ENCODE data around the gene PDE9A. TPM values are rescaled to one million over a fixed set of nuclear protein-coding genes. Genes with fewer than 3 reads are reported as not detected.

Gene PDE9A
- total RNA-seq, 2 donors from 2014 or later = 4.0 to 5.6 TPM

- intact Hi-C loops (cut with DNase I) = no loop called here
- DNase-seq (ENCODE audit: low spot score) = no peak
Measured at GRCh38 chr21:42744520-42745445, 91.4 kb downstream of the PDE9A start.

- intact Hi-C loops (cut with DNase I) = no loop called here
Measured at GRCh38 chr21:42745511-42746239, 92.3 kb downstream of the PDE9A start.

DNA sequence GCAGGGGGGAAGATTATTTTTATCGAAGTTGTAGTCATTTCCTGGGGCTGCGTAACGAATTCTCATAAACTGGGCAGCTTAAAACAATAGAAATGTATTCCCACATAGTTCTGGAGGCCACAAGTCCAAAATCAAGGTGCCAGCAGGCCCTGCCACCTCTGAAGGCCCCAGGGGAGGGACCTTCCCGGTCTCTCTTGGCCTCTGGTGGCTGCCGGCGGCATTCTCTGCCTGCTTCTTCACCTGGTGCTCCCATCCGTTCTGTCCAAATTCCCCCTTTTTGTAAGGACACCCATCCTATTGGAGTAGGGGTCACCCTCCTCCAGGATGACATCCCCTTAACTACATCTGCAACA is 92.8 kb downstream of the PDE9A start:
- intact Hi-C loops (cut with DNase I) = no loop called here
- DNase-seq (ENCODE audit: low spot score) = no peak

More at GRCh38 chr21:42745511-42746239, 92.3 kb downstream of the PDE9A start:
- peak; percentile 74 for DNase-seq (ENCODE audit: low spot score)

- peak; percentile 93 for DNase-seq (ENCODE audit: low spot score)
- intact Hi-C loops (cut with DNase I) = no loop called here
Measured at GRCh38 chr21:42746593-42747275, 93.3 kb downstream of the PDE9A start.

GRCh38 chr21:42747276-42747701 is 93.9 kb downstream of the PDE9A start:
- peak; percentile 78 for DNase-seq (ENCODE audit: low spot score)
- intact Hi-C loops (cut with DNase I) = no loop called here

DNA sequence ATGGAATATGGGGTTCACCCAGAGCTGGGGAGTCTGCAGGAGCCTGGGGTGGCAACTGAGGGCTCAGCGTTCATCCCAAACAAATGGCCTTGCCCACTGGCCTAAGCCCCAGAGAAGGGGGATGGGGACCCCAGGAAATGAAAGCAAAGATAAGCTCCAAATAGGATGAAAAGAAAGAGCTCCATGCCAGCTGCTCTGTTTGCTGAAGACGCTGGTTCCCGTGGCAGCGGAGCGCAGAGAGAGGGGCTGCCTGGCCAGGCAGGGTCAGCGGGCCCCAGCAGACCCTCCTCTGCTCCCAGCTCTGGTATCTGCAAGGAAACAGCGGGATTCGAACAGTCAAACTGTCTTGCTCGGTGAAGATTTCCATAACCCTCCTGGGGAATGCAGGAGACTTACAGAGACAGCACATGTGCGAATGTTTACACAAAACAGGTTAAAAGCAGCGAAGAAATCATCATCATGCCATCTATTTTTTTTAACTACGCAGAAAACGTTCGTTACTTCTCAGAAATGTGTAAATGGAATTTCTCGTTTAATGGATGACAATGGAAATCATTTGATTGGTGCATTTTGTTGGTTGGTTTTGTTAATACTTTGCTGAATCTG is 94.4 kb downstream of the PDE9A start:
- peak; percentile 65 for DNase-seq (ENCODE audit: low spot score)
- intact Hi-C loops (cut with DNase I) = no loop called here

GRCh38 chr21:42748620-42749176 is 95.3 kb downstream of the PDE9A start:
- intact Hi-C loops (cut with DNase I) = no loop called here
- DNase-seq (ENCODE audit: low spot score) = no peak

DNA sequence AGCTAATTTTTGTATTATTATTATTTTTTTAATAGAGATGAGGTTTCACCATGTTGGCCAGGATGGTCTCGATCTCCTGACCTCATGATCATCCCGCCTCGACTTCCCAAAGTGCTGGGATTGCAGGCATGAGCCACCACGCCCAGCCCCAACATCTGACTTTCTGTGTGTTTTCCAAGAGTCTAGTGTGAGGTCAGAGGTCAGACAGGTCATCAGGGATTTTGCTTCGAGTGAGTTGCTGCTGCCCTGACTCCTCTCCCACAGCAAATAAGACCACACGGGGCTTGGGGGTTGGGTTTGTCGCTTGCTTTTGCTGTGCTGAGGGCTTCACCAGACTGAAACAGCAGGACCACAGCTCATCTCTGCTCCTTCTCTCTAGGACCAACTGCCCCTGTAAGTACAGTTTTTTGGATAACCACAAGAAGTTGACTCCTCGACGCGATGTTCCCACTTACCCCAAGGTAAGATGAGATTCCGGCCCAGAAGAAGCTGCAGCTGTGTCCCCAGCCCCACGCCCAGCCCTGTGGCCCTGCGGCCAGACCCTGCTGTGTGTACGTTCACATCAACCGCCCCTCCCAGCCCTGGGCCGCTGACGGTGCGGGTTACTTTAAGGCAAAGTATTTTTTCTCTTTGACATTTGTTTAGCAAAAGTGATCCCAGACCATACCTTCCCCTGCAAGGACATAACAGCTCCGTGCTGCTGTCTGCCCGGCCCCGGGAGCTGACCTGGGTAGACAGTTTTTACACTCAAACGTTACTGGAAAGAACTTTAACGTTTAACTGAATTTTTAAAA is 97.5 kb downstream of the PDE9A start:
- intact Hi-C loops (cut with DNase I) = loop anchor here in 1 of 2 donors (10.0 kb wide), 1 partner anchor 56 kb away; no protein-coding TSS in a partner anchor
- DNase-seq (ENCODE audit: low spot score) = peak; percentile 68

DNA sequence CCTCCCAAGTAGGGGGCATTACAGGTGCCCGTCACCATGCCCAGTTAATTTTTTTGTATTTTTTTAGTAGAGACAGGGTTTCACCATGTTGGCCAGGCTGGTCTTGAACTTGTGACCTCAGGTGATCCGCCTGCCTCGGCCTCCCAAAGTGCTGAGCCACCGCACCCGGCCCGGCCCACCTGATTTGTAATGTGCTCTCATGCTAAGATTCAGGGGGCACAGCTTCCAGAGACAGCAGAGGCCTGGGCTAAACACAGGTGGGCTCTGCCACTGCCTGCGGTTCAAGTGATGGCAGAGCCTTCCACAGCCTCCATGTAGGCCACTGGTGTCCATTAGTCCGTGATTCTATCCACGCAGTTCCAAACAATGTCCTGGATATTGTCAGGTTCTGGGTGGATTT is 98.4 kb downstream of the PDE9A start:
- intact Hi-C loops (cut with DNase I) = loop anchor here in 1 of 2 donors (10.0 kb wide), 1 partner anchor 57 kb away; no protein-coding TSS in a partner anchor
- no peak for DNase-seq (ENCODE audit: low spot score)

- intact Hi-C loops (cut with DNase I) = loop anchor here in 1 of 2 donors (10.0 kb wide), 1 partner anchor 59 kb away; no protein-coding TSS in a partner anchor
- no peak for DNase-seq (ENCODE audit: low spot score)
Measured at GRCh38 chr21:42753804-42754203, 100.4 kb downstream of the PDE9A start.

GRCh38 chr21:42754270-42754933 is 101.0 kb downstream of the PDE9A start:
- intact Hi-C loops (cut with DNase I) = loop anchor here in 1 of 2 donors (10.0 kb wide), 1 partner anchor 60 kb away; no protein-coding TSS in a partner anchor
- peak; percentile 37 for DNase-seq (ENCODE audit: low spot score)

- intact Hi-C loops (cut with DNase I) = loop anchor here in 1 of 2 donors (10.0 kb wide), 1 partner anchor 60 kb away; no protein-coding TSS in a partner anchor
- no peak for DNase-seq (ENCODE audit: low spot score)
Measured at GRCh38 chr21:42755031-42755665, 101.7 kb downstream of the PDE9A start.

DNA sequence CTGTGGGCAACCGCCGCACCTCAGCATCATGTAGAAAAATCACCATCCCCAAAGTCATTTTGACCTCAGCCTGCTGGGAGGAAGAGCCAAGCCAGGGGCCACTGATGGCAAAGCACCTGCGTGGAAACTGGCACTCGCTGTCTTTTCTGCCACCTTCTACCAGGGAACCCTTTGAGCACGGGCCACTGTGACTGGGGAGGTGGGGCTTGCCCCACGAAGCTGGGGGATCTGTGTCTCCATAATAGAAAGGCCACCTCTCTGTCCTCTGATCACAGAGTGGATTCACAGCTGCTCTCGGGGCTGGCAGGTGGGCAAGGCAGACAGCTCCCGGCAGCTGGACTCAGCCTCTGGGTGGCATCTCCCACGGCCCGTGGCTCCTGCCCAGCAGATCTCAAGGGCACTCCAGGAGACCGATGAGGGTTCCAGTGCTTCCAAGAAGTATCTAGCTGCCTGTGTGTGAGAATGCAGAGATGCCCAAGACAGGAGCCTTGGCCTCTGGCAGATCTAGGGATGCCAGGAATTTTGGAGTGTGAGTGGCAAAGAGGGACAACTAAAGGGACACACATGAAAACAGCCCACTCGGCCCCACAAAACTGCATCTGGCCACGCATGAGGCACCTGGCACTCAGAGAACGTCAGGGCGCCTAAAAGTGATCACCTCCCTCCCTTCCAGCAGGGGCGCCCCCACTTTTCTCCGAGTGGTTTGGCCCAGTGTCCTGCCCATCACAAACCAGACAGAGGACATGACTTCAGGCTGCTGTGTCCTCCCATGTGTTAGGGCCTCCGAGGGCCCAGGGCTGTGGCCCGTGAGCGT is 102.6 kb downstream of the PDE9A start:
- no peak for DNase-seq (ENCODE audit: low spot score)

DNA sequence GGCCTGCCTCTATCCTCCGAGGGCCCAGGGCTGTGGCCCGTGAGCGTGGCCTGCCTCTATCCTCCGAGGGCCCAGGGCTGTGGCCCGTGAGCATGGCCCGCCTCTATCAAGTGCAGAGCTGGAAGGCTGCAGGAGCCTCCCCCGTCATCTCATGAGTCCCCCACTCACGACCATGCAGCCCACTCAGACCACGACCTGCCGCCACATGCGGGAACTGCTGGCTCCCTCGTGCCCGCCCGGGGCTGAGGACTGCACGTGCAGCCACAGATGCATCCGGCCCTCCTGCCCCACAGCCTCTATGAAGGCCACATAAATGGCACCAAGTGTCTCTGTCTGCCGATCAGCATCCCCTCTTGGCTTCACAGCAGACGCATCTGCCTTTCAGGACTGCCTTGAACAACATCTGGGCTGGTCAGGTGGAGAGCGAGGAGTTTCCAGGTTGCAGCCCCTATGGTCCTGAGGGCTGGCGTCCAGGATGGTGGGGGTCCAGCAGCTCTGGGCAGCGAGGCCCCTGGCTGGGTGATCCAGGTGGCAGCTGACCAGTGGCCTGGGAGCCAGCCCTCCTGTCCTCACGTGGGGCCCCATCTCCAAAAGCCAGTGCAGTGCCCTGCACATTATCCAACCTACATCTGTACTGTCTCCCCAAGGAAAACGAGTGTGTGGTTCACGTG is 103.3 kb downstream of the PDE9A start:
- no peak for DNase-seq (ENCODE audit: low spot score)
- intact Hi-C loops (cut with DNase I) = loop anchor here in 1 of 2 donors (10.0 kb wide), 1 partner anchor 62 kb away; no protein-coding TSS in a partner anchor

More for the DNA sequence above, 102.6 kb downstream of the PDE9A start:
- intact Hi-C loops (cut with DNase I) = loop anchor here in 1 of 2 donors (10.0 kb wide), 1 partner anchor 61 kb away; no protein-coding TSS in a partner anchor

DNA sequence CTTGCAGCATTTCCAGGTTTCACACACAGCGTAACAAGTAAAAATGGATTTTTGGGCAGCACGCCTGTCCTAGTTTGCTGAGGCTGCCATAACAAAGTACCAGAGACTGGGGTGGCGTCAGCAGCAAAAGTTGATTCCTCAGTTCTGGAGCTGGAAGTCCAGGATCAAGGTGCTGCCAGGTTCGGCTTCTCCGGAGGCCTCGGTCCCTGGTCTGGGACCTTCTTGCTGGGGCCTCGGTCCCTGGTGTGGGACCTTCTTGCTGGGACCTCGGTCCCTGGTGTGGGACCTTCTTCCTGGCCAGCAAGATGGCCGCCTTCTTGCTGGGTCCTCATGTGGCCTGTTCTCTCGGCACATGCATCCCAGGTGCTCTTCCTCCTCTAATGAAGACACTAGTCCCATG is 104.0 kb downstream of the PDE9A start:
- intact Hi-C loops (cut with DNase I) = loop anchor here in 1 of 2 donors (10.0 kb wide), 1 partner anchor 63 kb away; no protein-coding TSS in a partner anchor
- no peak for DNase-seq (ENCODE audit: low spot score)

All from posterior vena cava (tissue), 2 donors.